ENCODE data around the gene DLGAP1.

DLGAP1 gene

GRCh38 chr18:3623769-3624545 lies 831.1 kb downstream of the DLGAP1 start (continued):
- peak; percentile 87 for TF ChIP-seq TSHZ2 (CRISPR knock-in tag; IDR thresholded peaks at IDR 0.05)
- peak; percentile 56; the same call in 1 of the 2 replicates for TF ChIP-seq ZNF8 (CRISPR knock-in tag; IDR thresholded peaks at IDR 0.05)
- peak; percentile 76 for TF ChIP-seq SNAI2 (CRISPR knock-in tag; IDR thresholded peaks at IDR 0.05)
- peak; percentile 28; the same call in 1 of the 2 replicates for TF ChIP-seq ISL1 (CRISPR knock-in tag; IDR thresholded peaks at IDR 0.05)
- TF ChIP-seq RARB (CRISPR knock-in tag; IDR thresholded peaks at IDR 0.05): peak; percentile 65; the same call in 1 of the 2 replicates
- TF ChIP-seq ZNF70 (CRISPR knock-in tag; IDR thresholded peaks at IDR 0.05): 0 out of 2 replicates have a peak, but pooled peaks have one; percentile 45
- TF ChIP-seq CSDC2 (CRISPR knock-in tag; IDR thresholded peaks at IDR 0.05): peak; percentile 28; the same call in 1 of the 2 replicates
- TF ChIP-seq TOX (CRISPR knock-in tag; IDR thresholded peaks at IDR 0.05; ENCODE audit: borderline replicate concordance): 0 out of 2 replicates have a peak, but pooled peaks have one; percentile 17
- no peak for TF ChIP-seq ARNTL (CRISPR knock-in tag; IDR thresholded peaks at IDR 0.05; ENCODE audit: borderline replicate concordance, low read depth)
- TF ChIP-seq PPARA (CRISPR knock-in tag; IDR thresholded peaks at IDR 0.05; ENCODE audit: borderline replicate concordance): 0 out of 2 replicates have a peak, but pooled peaks have one; percentile 23

- no peak for ATAC-seq
- TF ChIP-seq ESRRG (CRISPR knock-in tag; IDR thresholded peaks at IDR 0.05) (no peak), RARB (CRISPR knock-in tag; IDR thresholded peaks at IDR 0.05) (no peak), TCF4 (CRISPR knock-in tag; IDR thresholded peaks at IDR 0.05; ENCODE audit: borderline replicate concordance) (no peak), ZNF8 (CRISPR knock-in tag; IDR thresholded peaks at IDR 0.05) (no peak), ZNF565 (CRISPR knock-in tag; conservative IDR thresholded peaks at IDR 0.05; ENCODE audit: low read depth) (no peak), GLIS3 (CRISPR knock-in tag; IDR thresholded peaks at IDR 0.05) (no peak), CSDC2 (CRISPR knock-in tag; IDR thresholded peaks at IDR 0.05) (no peak), BACH2 (CRISPR knock-in tag; IDR thresholded peaks at IDR 0.05; ENCODE audit: borderline replicate concordance) (no peak)
These were observed 834.7 kb downstream of the DLGAP1 start for GRCh38 chr18:3620146-3621119.

- no peak for ATAC-seq
- TF ChIP-seq ZFP30 (CRISPR knock-in tag; IDR thresholded peaks at IDR 0.05) (no peak), BACH2 (CRISPR knock-in tag; IDR thresholded peaks at IDR 0.05; ENCODE audit: borderline replicate concordance) (no peak), POU6F1 (CRISPR knock-in tag; IDR thresholded peaks at IDR 0.05; ENCODE audit: borderline replicate concordance, low read depth) (no peak), SNAI2 (CRISPR knock-in tag; IDR thresholded peaks at IDR 0.05) (no peak), CREB5 (CRISPR knock-in tag; IDR thresholded peaks at IDR 0.05; ENCODE audit: low read depth) (no peak), RARB (CRISPR knock-in tag; IDR thresholded peaks at IDR 0.05) (no peak), PPARA (CRISPR knock-in tag; IDR thresholded peaks at IDR 0.05; ENCODE audit: borderline replicate concordance) (no peak), CSRNP3 (CRISPR knock-in tag; IDR thresholded peaks at IDR 0.05) (no peak), GLIS3 (CRISPR knock-in tag; IDR thresholded peaks at IDR 0.05) (no peak), PATZ1 (CRISPR knock-in tag; IDR thresholded peaks at IDR 0.05; ENCODE audit: borderline replicate concordance) (no peak), OSR1 (CRISPR knock-in tag; IDR thresholded peaks at IDR 0.05) (no peak), TOX (CRISPR knock-in tag; IDR thresholded peaks at IDR 0.05; ENCODE audit: borderline replicate concordance) (no peak), TSHZ2 (CRISPR knock-in tag; IDR thresholded peaks at IDR 0.05) (no peak), ARNTL (CRISPR knock-in tag; IDR thresholded peaks at IDR 0.05; ENCODE audit: borderline replicate concordance, low read depth) (no peak), ZFP3 (CRISPR knock-in tag; IDR thresholded peaks at IDR 0.05) (no peak), ZNF8 (CRISPR knock-in tag; IDR thresholded peaks at IDR 0.05) (no peak), CSDC2 (CRISPR knock-in tag; IDR thresholded peaks at IDR 0.05) (no peak), ZNF70 (CRISPR knock-in tag; IDR thresholded peaks at IDR 0.05) (no peak)
These were observed 835.4 kb downstream of the DLGAP1 start for GRCh38 chr18:3619746-3620145.

Data from SK-N-SH treated with all-trans-retinoic acid at 6 μM for 48 hours (cell line).